H1 (cell line): ENCODE data around the gene DSCAM. TPM values are rescaled to one million over a fixed set of nuclear protein-coding genes. Genes with fewer than 3 reads are reported as not detected.

Source experiments
- CTCF ChIA-PET: fragments of 300-600 bp; sonication (Branson Sonifier 250); formaldehyde crosslinking; loops from one replicate; lab custom pipeline; 2021; ENCODE audit not compliant: partially characterized antibody; lab: Charles Lee
- POLR2A ChIA-PET: fragments of 300-600 bp; sonication (Branson Sonifier 250); formaldehyde crosslinking; loops from one replicate; lab custom pipeline; 2021; ENCODE audit warnings: inconsistent platforms; ENCODE audit not compliant: partially characterized antibody; lab: Charles Lee
- DNase-seq, 2 experiments: peaks; one replicate each; pipeline versions ENCODE4 v3.0.0 to v3.0.0-alpha.2; 2010 to 2022; ENCODE audit warnings: low spot score in 2 of 2, low read depth in 1 of 2, mixed read lengths in 1 of 2
- FAIRE-seq: peaks from 2 replicates; lab custom pipeline; 2011; peaks lifted over from hg19 to GRCh38; lab: Jason Lieb, UNC
- H2AFZ ChIP-seq: 2 replicates; pipeline ENCODE4 v1.8.1; 2012; ENCODE audit warnings: low read length, inconsistent platforms
- H2AK5ac ChIP-seq: 2 replicates; pipeline ENCODE4 v1.6.1; 2013; ENCODE audit warnings: low read depth, low read length
- H2BK120ac ChIP-seq: replicated peaks from 2 replicates; pipeline ENCODE3; 2013; ENCODE audit warnings: low read depth, low read length, inconsistent platforms
- H2BK12ac ChIP-seq: 2 replicates; pipeline ENCODE4 v1.6.1; 2013; ENCODE audit warnings: low read depth, low read length
- H2BK15ac ChIP-seq: 2 replicates; pipeline ENCODE4 v1.6.1; 2013; ENCODE audit warnings: low read length
- H2BK20ac ChIP-seq: 2 replicates; pipeline ENCODE4 v1.6.1; 2013; ENCODE audit warnings: low read length
- H2BK5ac ChIP-seq: 2 replicates; pipeline ENCODE4 v1.6.1; 2013; ENCODE audit warnings: low read depth, low read length
- H3K14ac ChIP-seq: 2 replicates; pipeline ENCODE4 v1.6.1; 2013; ENCODE audit warnings: inconsistent platforms; ENCODE audit not compliant: insufficient read length
- H3K18ac ChIP-seq: 2 replicates; pipeline ENCODE4 v1.6.1; 2013; ENCODE audit warnings: low read length; ENCODE audit errors: extremely low read depth
- H3K23ac ChIP-seq: 2 replicates; pipeline ENCODE4 v1.6.1; 2013; ENCODE audit warnings: inconsistent platforms; ENCODE audit not compliant: insufficient read length
- H3K23me2 ChIP-seq: 2 replicates; pipeline ENCODE4 v1.6.1; 2013; ENCODE audit warnings: low read depth, low read length
- H3K27ac ChIP-seq: 2 replicates; pipeline ENCODE4 v1.6.1; 2011; ENCODE audit warnings: low read depth, low read length, inconsistent platforms
- H3K27me3 ChIP-seq, 4 experiments: replicated peaks in 1 of 4; 1 replicate in 1 of 4; 2 replicates in 3 of 4; pipeline versions ENCODE4 v1.6.1 to v1.8.1; 2011 to 2013; ENCODE audit warnings: low read length in 3 of 4, mild to moderate bottlenecking in 3 of 4, inconsistent platforms in 2 of 4, mixed read lengths in 2 of 4, moderate library complexity in 1 of 4; ENCODE audit not compliant: control insufficient read depth in 3 of 4, insufficient read depth in 3 of 4; ENCODE audit errors: extremely low read depth in 1 of 4
- H3K36me3 ChIP-seq, 4 experiments: 2 replicates each; pipeline versions ENCODE4 v1.6.1 to v1.8.1; 2011 to 2013; ENCODE audit warnings: mild to moderate bottlenecking in 4 of 4, low read length in 3 of 4, moderate library complexity in 2 of 4, control low read depth in 1 of 4, inconsistent platforms in 1 of 4; ENCODE audit not compliant: insufficient read depth in 4 of 4, control insufficient read depth in 2 of 4
- H3K4ac ChIP-seq: replicated peaks from 2 replicates; pipeline ENCODE3; 2013; ENCODE audit warnings: low read length, low read depth, mixed read lengths, inconsistent platforms; ENCODE audit not compliant: insufficient read length
- H3K4me1 ChIP-seq, 4 experiments: replicated peaks in 1 of 4; 1 replicate in 1 of 4; 2 replicates in 3 of 4; pipeline versions ENCODE4 v1.6.1 to v1.8.1; 2011 to 2013; ENCODE audit warnings: low read length in 3 of 4, inconsistent platforms in 2 of 4, mixed read lengths in 1 of 4; ENCODE audit not compliant: insufficient read depth in 4 of 4, control insufficient read depth in 3 of 4
- H3K4me2 ChIP-seq, 2 experiments: 2 replicates each; pipeline versions ENCODE4 v1.6.1 to v1.8.1; 2011 to 2013; ENCODE audit warnings: low read depth in 2 of 2, low read length in 2 of 2, control low read depth in 1 of 2, inconsistent platforms in 1 of 2, mild to moderate bottlenecking in 1 of 2; ENCODE audit not compliant: insufficient read depth in 1 of 2
- H3K4me3 ChIP-seq, 4 experiments: fragments of 200-600, 300-600 bp in 1 of 4; sonication (generic), shearing (Covaris generic), sonication (Bioruptor Twin) in 1 of 4; 2 replicates each; pipeline versions ENCODE4 v1.5.1 to v1.8.1; 2011 to 2016; ENCODE audit warnings: low read length in 4 of 4, low read depth in 3 of 4, control low read depth in 2 of 4, inconsistent platforms in 2 of 4, mild to moderate bottlenecking in 2 of 4, mixed read lengths in 1 of 4, moderate library complexity in 1 of 4; ENCODE audit not compliant: insufficient read depth in 2 of 4; ENCODE audit errors: extremely low read depth in 1 of 4
- H3K56ac ChIP-seq: replicated peaks from 2 replicates; pipeline ENCODE3; 2013; ENCODE audit warnings: low read depth, mild to moderate bottlenecking, mixed read lengths, low read length, inconsistent platforms; ENCODE audit not compliant: insufficient read length
- H3K79me1 ChIP-seq: 2 replicates; pipeline ENCODE4 v1.6.1; 2013; ENCODE audit warnings: low read depth, low read length, control low read depth
- H3K79me2 ChIP-seq, 2 experiments: 2 replicates each; pipeline versions ENCODE4 v1.6.1 to v1.8.1; 2012 to 2013; ENCODE audit warnings: low read length in 2 of 2, mild to moderate bottlenecking in 2 of 2, inconsistent platforms in 1 of 2; ENCODE audit not compliant: insufficient read depth in 2 of 2, control insufficient read depth in 1 of 2
- H3K9ac ChIP-seq, 4 experiments: replicated peaks in 1 of 4; 1 replicate in 1 of 4; 2 replicates in 3 of 4; pipeline versions ENCODE4 v1.6.1 to v1.8.1; 2011 to 2013; ENCODE audit warnings: low read depth in 3 of 4, low read length in 3 of 4, control low read depth in 2 of 4, mild to moderate bottlenecking in 2 of 4, moderate library complexity in 2 of 4, inconsistent platforms in 1 of 4; ENCODE audit errors: extremely low read depth in 1 of 4
- H3K9me3 ChIP-seq, 2 experiments: 2 replicates each; pipeline versions ENCODE4 v1.6.1 to v1.8.1; 2012 to 2013; ENCODE audit warnings: mild to moderate bottlenecking in 2 of 2, moderate library complexity in 2 of 2, control low read depth in 1 of 2, inconsistent platforms in 1 of 2, low read depth in 1 of 2, low read length in 1 of 2, mixed read lengths in 1 of 2; ENCODE audit not compliant: insufficient read depth in 2 of 2
- H4K20me1 ChIP-seq, 2 experiments: replicated peaks in 1 of 2; 2 replicates each; pipeline versions ENCODE3 to v1.8.1; 2011 to 2013; ENCODE audit warnings: inconsistent platforms in 2 of 2, low read length in 2 of 2, mild to moderate bottlenecking in 1 of 2; ENCODE audit not compliant: insufficient read depth in 2 of 2, control insufficient read depth in 1 of 2
- H4K5ac ChIP-seq: 2 replicates; pipeline ENCODE4 v1.6.1; 2013; ENCODE audit warnings: low read length, low read depth, mixed read lengths, inconsistent platforms; ENCODE audit not compliant: insufficient read length
- H4K8ac ChIP-seq: 2 replicates; pipeline ENCODE4 v1.8.0; 2013; ENCODE audit warnings: mild to moderate bottlenecking, moderate library complexity, low read length, inconsistent platforms; ENCODE audit not compliant: insufficient read depth; ENCODE audit errors: extremely low read depth
- H4K91ac ChIP-seq: replicated peaks from 2 replicates; pipeline ENCODE3; 2013; ENCODE audit warnings: low read length, mixed read lengths, inconsistent platforms; ENCODE audit not compliant: insufficient read length
- ATF2 ChIP-seq: IDR thresholded peaks from 2 replicates; pipeline ENCODE4 v1.6.1; 2012; ENCODE audit warnings: low read length, inconsistent platforms
- CBX5 ChIP-seq: fragments of 300-800, 300-1000 bp; sonication (generic); IDR thresholded peaks from 2 replicates; pipeline ENCODE4 v1.7.1; 2016; ENCODE audit warnings: antibody characterized with exemption, low read length, low read depth
- CBX8 ChIP-seq: fragments of 300-800, 300-1000 bp; sonication (generic); IDR thresholded peaks from 2 replicates; pipeline ENCODE4 v1.7.1; 2016; ENCODE audit warnings: low read depth, low read length, borderline replicate concordance
- CREB1 ChIP-seq: IDR thresholded peaks from 2 replicates; pipeline ENCODE4 v1.6.1; 2012; ENCODE audit warnings: inconsistent platforms
- GABPA ChIP-seq: IDR thresholded peaks from 2 replicates; pipeline ENCODE4 v1.6.1; 2011; ENCODE audit warnings: mild to moderate bottlenecking, low read length, moderate library complexity, borderline replicate concordance; ENCODE audit not compliant: insufficient read depth
- GTF2F1 ChIP-seq: IDR thresholded peaks from 2 replicates; pipeline ENCODE4 v1.6.1; 2012; ENCODE audit warnings: low read depth, low read length, improper control_type of control experiment, borderline replicate concordance
- POU5F1 ChIP-seq: IDR thresholded peaks from 2 replicates; pipeline ENCODE4 v1.6.1; 2011; ENCODE audit warnings: low read depth, mild to moderate bottlenecking, low read length, moderate library complexity
- SAP30 ChIP-seq: fragments of 300-600 bp; sonication (generic); IDR thresholded peaks from 2 replicates; pipeline ENCODE4 v1.7.1; 2012; ENCODE audit warnings: low read length, moderate library complexity, mild to moderate bottlenecking, inconsistent platforms; ENCODE audit not compliant: insufficient read depth, insufficient replicate concordance
- SIRT6 ChIP-seq: IDR thresholded peaks from one replicate; pipeline ENCODE4 v1.7.1; 2012; ENCODE audit warnings: low read length, inconsistent platforms
- SIX5 ChIP-seq: IDR thresholded peaks from 2 replicates; pipeline ENCODE4 v1.6.1; 2011; ENCODE audit warnings: mild to moderate bottlenecking, low read depth, low read length
- SRF ChIP-seq: IDR thresholded peaks from 2 replicates; pipeline ENCODE4 v1.6.1; 2011; ENCODE audit warnings: mild to moderate bottlenecking, low read depth, low read length, moderate library complexity
- TEAD4 ChIP-seq: IDR thresholded peaks from 2 replicates; pipeline ENCODE4 v1.6.1; 2012; ENCODE audit warnings: low read depth, low read length, inconsistent platforms, mixed read lengths
- WGBS, 2 experiments: shearing (Covaris generic) in 1 of 2; methylation state at CpG; one replicate each; pipeline versions ENCODE4 v1.1.6 to v1.1.7; 2013 to 2015; ENCODE audit warnings: low lambda C conversion rate in 2 of 2, mixed read lengths in 2 of 2, inconsistent platforms in 1 of 2, low coverage in 1 of 2, missing lambda C conversion rate in 1 of 2; ENCODE audit not compliant: insufficient replicate concordance in 2 of 2, insufficient coverage in 1 of 2, insufficient read length in 1 of 2; ENCODE audit errors: extremely low coverage in 1 of 2, missing lambda C conversion rate in 1 of 2; 5-methylcytosine and 5-hydroxymethylcytosine counted together
- polyA plus RNA-seq, 7 experiments: library from polyadenylated mRNA; depleted of rRNA in 3 of 7; stranded (reverse) in 5 of 7; unstranded in 2 of 7; fragments of >200 nt in 5 of 7; fragments of 200-250 nt in 2 of 7; gene quantifications; 1 replicate in 5 of 7; 2 replicates in 1 of 7; 4 replicates in 1 of 7; pipeline versions ENCODE4 v1.2.1 to v1.2.3, GENCODE V29; 2011 to 2013; ENCODE audit warnings: missing spikeins in 2 of 7, mixed read lengths in 2 of 7
- total RNA-seq: library from RNA; stranded (reverse); fragmentation: NEBNext Ultra II Directional; extraction: Animal tissue kit (Norgen Biotek cat#: 25700); gene quantifications from 2 replicates; pipeline ENCODE4 v1.2.1, GENCODE V29; 2021
- TF ChIP-seq, protein P1 (sequence below): IDR thresholded peaks from 2 replicates; pipeline ENCODE4 v1.6.1; 2012; ENCODE audit warnings: inconsistent platforms

The DSCAM gene
- total and polyA plus RNA-seq, 2 of the 8 experiments (the other 6 are each of a cell fraction or from before 2014, with no cell fraction given) = 0.02 to 0.15 TPM

DNA sequence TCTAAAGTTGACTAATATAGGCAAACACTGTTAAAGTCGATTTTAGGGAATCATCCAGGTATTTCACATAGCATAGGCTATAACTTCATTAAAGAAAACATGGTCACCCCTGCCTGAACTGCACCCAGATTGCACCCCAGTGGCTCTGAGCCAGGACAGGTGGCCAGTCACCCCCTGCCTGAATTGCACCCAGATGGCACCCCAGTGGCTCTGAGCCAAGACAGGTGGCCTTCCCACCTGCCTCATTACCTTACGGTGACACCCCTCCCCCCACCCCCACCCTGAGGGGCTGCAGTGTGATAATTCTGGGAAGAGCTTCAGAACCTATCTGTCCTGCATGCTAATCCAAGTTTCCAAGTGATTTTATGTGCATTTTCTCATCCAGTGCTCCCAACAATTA lies 78.9 kb downstream of the DSCAM start:
- Histone ChIP-seq H4K8ac (no peak overlapping the region), H3K23ac (no peak overlapping the region), H3K79me1 (no peaks in the 10 kb centered on the region), H4K91ac (no peak overlapping the region), H2BK12ac (no peak overlapping the region), H3K4me1 (peaks cover 0 to 3% (median 0%) of the 10 kb centered on the region in 4 experiments; a peak in 3 of 7 replicates), H3K4me3 (no peak overlapping the region), H3K79me2 (no peaks in the 10 kb centered on the region), H3K36me3 (no peaks in the 10 kb centered on the region), H2AFZ (no peak overlapping the region), H3K27ac (no peak overlapping the region), H2AK5ac (no peak overlapping the region), H3K23me2 (no peaks in the 10 kb centered on the region), H3K9me3 (no peaks in the 10 kb centered on the region), H3K27me3 (no peaks in the 10 kb centered on the region), H3K14ac (no peak overlapping the region), H3K4me2 (no peak overlapping the region), H2BK5ac (no peak overlapping the region), H4K20me1 (no peaks in the 10 kb centered on the region), H2BK15ac (no peak overlapping the region), H3K9ac (no peak overlapping the region), H3K4ac (no peak overlapping the region), H3K18ac (no peak overlapping the region), H4K5ac (no peak overlapping the region), H2BK20ac (no peak overlapping the region), H2BK120ac (no peak overlapping the region), H3K56ac (no peak overlapping the region)
- ChIA-PET POLR2A (no interaction called here), CTCF (no interaction called here)
- 93% methylated on average over 1 of the region's 2 CpGs; no CpG with 5 or more reads in 1 of the 2 experiments for WGBS, 2 experiments
- DNase-seq = no peak
- FAIRE-seq = no peak
- TF ChIP-seq POU5F1 = no peak
- no peak for TF ChIP-seq SIRT6
- no peak for TF ChIP-seq CBX8
- TF ChIP-seq TEAD4 = no peak
- TF ChIP-seq SIX5 = no peak
- no peak for TF ChIP-seq SAP30
- no peak for TF ChIP-seq GTF2F1
- TF ChIP-seq SRF = no peak
- TF ChIP-seq CREB1 = no peak
- TF ChIP-seq, protein P1, sequence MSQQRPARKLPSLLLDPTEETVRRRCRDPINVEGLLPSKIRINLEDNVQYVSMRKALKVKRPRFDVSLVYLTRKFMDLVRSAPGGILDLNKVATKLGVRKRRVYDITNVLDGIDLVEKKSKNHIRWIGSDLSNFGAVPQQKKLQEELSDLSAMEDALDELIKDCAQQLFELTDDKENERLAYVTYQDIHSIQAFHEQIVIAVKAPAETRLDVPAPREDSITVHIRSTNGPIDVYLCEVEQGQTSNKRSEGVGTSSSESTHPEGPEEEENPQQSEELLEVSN = no peak
- no peak for TF ChIP-seq GABPA
- no peak for TF ChIP-seq CBX5
- no peak for TF ChIP-seq ATF2
